IMR-90 (cell line): ENCODE results near the gene HNRNPA3.

ENCODE experiments used
- BHLHE40 ChIP-seq: fragments of 150-350 bp; IDR thresholded peaks from 2 replicates; pipeline ENCODE4 v1.6.1; 2016; ENCODE audit warnings: mild to moderate bottlenecking, low read depth, low read length
- CEBPB ChIP-seq: IDR thresholded peaks from 2 replicates; pipeline ENCODE4 v1.6.1; 2012; ENCODE audit warnings: low read depth, low read length, improper control_type of control experiment
- FOS ChIP-seq: fragments of 150-350 bp; IDR thresholded peaks from 2 replicates; pipeline ENCODE4 v1.6.1; 2016; ENCODE audit warnings: low read depth, low read length
- MAFK ChIP-seq: IDR thresholded peaks from 2 replicates; pipeline ENCODE4 v1.6.1; 2012; ENCODE audit warnings: low read depth, low read length, improper control_type of control experiment
- MXI1 ChIP-seq: IDR thresholded peaks from 2 replicates; pipeline ENCODE4 v1.6.1; 2012; ENCODE audit warnings: low read depth, mild to moderate bottlenecking, low read length, moderate library complexity, borderline replicate concordance
- POLR2A ChIP-seq: IDR thresholded peaks from 2 replicates; pipeline ENCODE4 v1.6.1; 2012; ENCODE audit warnings: mild to moderate bottlenecking, low read depth, low read length
- RAD21 ChIP-seq: IDR thresholded peaks from 2 replicates; pipeline ENCODE4 v1.6.1; 2012; ENCODE audit warnings: low read length, improper control_type of control experiment
- RCOR1 ChIP-seq: IDR thresholded peaks from 2 replicates; pipeline ENCODE4 v1.6.1; 2012; ENCODE audit warnings: mild to moderate bottlenecking, low read length, improper control_type of control experiment; ENCODE audit not compliant: insufficient replicate concordance
- RFX5 ChIP-seq: IDR thresholded peaks from 2 replicates; pipeline ENCODE4 v1.8.0; 2012; ENCODE audit warnings: low read depth, mild to moderate bottlenecking, low read length, moderate library complexity
- SMC3 ChIP-seq: fragments of 150-350 bp; IDR thresholded peaks from 2 replicates; pipeline ENCODE4 v1.6.1; 2016; ENCODE audit warnings: low read depth, mild to moderate bottlenecking, antibody characterized with exemption, low read length, moderate library complexity
- TF ChIP-seq, protein P1 (sequence below): conservative IDR thresholded peaks from 2 replicates; pipeline ENCODE4 v1.5.1; 2012; ENCODE audit warnings: mild to moderate bottlenecking, low read depth, low read length, improper control_type of control experiment
- TF ChIP-seq, protein P2 (sequence below): fragments of 150-350 bp; IDR thresholded peaks from 2 replicates; pipeline ENCODE4 v1.6.1; 2017; ENCODE audit warnings: mild to moderate bottlenecking, antibody characterized with exemption, low read length, low read depth
- TF ChIP-seq, protein P3 (sequence below): fragments of 150-350 bp; IDR thresholded peaks from 2 replicates; pipeline ENCODE4 v1.6.1; 2016; ENCODE audit warnings: low read depth, mild to moderate bottlenecking, low read length, moderate library complexity, borderline replicate concordance

DNA sequence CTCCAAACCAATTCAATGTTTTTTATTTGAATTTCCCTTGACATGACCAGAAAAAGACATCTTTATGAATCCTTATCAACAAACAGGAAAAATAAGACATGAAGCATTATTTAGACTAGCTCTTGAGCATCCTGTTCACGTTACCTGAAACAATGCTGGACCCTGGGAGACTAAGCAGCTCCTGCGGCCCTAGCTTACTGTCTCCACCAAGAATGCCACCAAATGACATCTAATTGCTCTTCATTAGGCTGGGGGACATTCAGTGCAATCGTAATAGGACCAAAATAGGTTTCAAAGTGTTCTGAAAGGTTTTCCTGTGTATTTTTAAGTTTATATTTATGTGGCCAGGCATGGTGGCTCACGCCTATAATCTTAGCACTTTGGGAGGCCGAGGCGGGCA lies 26.5 kb downstream of the HNRNPA3 start:
- TF ChIP-seq, protein P1, sequence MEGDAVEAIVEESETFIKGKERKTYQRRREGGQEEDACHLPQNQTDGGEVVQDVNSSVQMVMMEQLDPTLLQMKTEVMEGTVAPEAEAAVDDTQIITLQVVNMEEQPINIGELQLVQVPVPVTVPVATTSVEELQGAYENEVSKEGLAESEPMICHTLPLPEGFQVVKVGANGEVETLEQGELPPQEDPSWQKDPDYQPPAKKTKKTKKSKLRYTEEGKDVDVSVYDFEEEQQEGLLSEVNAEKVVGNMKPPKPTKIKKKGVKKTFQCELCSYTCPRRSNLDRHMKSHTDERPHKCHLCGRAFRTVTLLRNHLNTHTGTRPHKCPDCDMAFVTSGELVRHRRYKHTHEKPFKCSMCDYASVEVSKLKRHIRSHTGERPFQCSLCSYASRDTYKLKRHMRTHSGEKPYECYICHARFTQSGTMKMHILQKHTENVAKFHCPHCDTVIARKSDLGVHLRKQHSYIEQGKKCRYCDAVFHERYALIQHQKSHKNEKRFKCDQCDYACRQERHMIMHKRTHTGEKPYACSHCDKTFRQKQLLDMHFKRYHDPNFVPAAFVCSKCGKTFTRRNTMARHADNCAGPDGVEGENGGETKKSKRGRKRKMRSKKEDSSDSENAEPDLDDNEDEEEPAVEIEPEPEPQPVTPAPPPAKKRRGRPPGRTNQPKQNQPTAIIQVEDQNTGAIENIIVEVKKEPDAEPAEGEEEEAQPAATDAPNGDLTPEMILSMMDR, result no peak
- TF ChIP-seq POLR2A (no peak), BHLHE40 (no peak), RAD21 (no peak), RCOR1 (no peak), SMC3 (no peak), FOS (no peak), CEBPB (no peak), RFX5 (no peak), MXI1 (no peak), MAFK (no peak)
- TF ChIP-seq, protein P2, sequence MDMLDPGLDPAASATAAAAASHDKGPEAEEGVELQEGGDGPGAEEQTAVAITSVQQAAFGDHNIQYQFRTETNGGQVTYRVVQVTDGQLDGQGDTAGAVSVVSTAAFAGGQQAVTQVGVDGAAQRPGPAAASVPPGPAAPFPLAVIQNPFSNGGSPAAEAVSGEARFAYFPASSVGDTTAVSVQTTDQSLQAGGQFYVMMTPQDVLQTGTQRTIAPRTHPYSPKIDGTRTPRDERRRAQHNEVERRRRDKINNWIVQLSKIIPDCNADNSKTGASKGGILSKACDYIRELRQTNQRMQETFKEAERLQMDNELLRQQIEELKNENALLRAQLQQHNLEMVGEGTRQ, result no peak
- TF ChIP-seq, protein P3, sequence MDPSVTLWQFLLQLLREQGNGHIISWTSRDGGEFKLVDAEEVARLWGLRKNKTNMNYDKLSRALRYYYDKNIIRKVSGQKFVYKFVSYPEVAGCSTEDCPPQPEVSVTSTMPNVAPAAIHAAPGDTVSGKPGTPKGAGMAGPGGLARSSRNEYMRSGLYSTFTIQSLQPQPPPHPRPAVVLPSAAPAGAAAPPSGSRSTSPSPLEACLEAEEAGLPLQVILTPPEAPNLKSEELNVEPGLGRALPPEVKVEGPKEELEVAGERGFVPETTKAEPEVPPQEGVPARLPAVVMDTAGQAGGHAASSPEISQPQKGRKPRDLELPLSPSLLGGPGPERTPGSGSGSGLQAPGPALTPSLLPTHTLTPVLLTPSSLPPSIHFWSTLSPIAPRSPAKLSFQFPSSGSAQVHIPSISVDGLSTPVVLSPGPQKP, result no peak
